ENCODE measurements around the gene CD81. TPM values are rescaled to one million over a fixed set of nuclear protein-coding genes. Genes with fewer than 3 reads are reported as not detected.
"Not testable (repeated sequence)": the region's sequence is repeated elsewhere in the genome, so short reads cannot be mapped to it uniquely, and the experiment has no call there.

The CD81 gene
- total RNA-seq, 4 donors from 2014 or later, result 327 to 576 (median 541) TPM

DNA sequence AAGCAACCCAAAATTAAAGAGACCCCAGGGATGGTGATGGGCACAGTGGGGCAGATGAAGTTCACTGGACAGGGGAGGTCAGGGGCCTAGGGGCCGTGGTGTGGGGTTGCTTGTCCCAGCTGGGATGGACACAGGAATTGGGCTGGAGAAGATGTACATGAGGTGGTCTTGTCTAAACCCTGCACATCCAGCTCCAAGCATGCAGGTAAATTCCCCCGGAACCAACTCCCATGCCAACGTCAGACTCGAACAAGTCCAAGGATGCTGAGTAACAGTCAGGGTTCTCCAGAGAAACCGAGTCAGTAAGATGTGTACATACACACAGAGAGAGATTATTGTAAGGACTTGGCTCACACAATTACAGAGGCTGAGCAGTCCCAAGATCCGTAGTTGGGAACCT lies 46.4 kb upstream of the CD81 start:
- Histone ChIP-seq H3K27ac (no peak overlapping the region), H3K27me3 (no peaks in the 10 kb centered on the region), H3K4me3 (no peak overlapping the region), H3K36me3 (no peaks in the 10 kb centered on the region), H3K4me1 (peaks cover 0 to 1% (median 0%) of the 10 kb centered on the region in 3 donors), H3K9me3 (no peaks in the 10 kb centered on the region)
- no peak for ATAC-seq
- no peak for TF ChIP-seq POLR2A (IDR thresholded peaks at IDR 0.05)
- TF ChIP-seq, protein P1, sequence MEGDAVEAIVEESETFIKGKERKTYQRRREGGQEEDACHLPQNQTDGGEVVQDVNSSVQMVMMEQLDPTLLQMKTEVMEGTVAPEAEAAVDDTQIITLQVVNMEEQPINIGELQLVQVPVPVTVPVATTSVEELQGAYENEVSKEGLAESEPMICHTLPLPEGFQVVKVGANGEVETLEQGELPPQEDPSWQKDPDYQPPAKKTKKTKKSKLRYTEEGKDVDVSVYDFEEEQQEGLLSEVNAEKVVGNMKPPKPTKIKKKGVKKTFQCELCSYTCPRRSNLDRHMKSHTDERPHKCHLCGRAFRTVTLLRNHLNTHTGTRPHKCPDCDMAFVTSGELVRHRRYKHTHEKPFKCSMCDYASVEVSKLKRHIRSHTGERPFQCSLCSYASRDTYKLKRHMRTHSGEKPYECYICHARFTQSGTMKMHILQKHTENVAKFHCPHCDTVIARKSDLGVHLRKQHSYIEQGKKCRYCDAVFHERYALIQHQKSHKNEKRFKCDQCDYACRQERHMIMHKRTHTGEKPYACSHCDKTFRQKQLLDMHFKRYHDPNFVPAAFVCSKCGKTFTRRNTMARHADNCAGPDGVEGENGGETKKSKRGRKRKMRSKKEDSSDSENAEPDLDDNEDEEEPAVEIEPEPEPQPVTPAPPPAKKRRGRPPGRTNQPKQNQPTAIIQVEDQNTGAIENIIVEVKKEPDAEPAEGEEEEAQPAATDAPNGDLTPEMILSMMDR (IDR thresholded peaks at IDR 0.05), result no peak
- no peak for TF ChIP-seq EP300 (IDR thresholded peaks at IDR 0.05)
- TF ChIP-seq POLR2AphosphoS5 (IDR thresholded peaks at IDR 0.05), result no peak
- 92% methylated on average over 5 of the region's 6 CpGs; no CpG with 5 or more reads in 1 of the 2 donors for WGBS, 2 donors (ENCODE audit: low coverage in 1 of 2)

DNA sequence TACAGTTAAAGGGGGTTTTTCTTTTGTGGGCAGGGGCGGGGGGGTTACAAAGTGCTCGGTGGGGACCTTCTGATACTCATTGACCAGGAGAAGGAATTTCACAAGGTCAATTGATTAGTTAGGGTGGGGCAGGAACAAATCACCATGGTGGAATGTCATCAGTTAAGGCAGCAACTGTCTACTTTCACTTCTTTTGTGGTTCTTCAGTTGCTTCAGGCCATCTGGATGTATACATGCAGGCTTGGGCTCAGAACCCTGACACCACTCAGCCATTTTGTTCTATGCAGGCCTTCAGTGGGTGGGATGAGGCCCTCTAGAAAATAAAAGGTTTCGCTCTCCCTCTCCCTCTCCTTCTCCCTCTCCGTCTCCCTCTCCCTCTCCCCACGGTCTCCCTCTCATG lies 45.7 kb upstream of the CD81 start:
- Histone ChIP-seq H3K27ac (no peak overlapping the region), H3K4me3 (no peak overlapping the region), H3K27me3 (no peaks in the 10 kb centered on the region), H3K36me3 (no peaks in the 10 kb centered on the region), H3K9me3 (no peaks in the 10 kb centered on the region), H3K4me1 (no peaks in the 10 kb centered on the region)
- no peak for TF ChIP-seq EP300 (IDR thresholded peaks at IDR 0.05)
- TF ChIP-seq, protein P1 (IDR thresholded peaks at IDR 0.05), result no peak
- no peak for TF ChIP-seq POLR2A (IDR thresholded peaks at IDR 0.05)
- no peak for TF ChIP-seq POLR2AphosphoS5 (IDR thresholded peaks at IDR 0.05)
- ATAC-seq, result no peak
- 94 to 100% methylated on average over 2 of the region's 5 CpGs for WGBS, 2 donors (ENCODE audit: low coverage in 1 of 2)

DNA sequence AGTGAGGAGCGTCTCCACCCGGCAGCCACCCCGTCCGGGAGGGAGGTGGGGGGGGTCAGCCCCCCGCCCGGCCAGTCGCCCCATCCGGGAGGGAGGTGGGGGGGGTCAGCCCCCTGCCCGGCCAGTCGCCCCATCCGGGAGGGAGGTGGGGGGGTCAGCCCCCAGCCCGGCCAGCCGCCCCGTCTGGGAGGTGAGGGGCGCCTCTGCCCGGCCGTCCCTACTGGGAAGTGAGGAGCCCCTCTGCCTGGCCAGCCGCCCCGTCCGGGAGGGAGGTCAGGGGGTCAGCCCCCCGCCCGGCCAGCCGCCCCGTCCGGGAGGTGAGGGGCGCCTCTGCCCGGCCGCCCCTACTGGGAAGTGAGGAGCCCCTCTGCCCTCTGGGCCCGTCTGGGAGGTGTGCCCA lies 44.5 kb upstream of the CD81 start:
- not testable (repeated sequence) for H3K4me3 ChIP-seq, H3K27ac ChIP-seq, H3K4me1 ChIP-seq, H3K36me3 ChIP-seq, H3K27me3 ChIP-seq, ATAC-seq, H3K9me3 ChIP-seq
- no CpG with 5 or more reads among the region's 29 CpGs for WGBS, 2 donors (ENCODE audit: low coverage in 1 of 2)

GRCh38 chr11:2333486-2334205 lies 43.5 kb upstream of the CD81 start:
- not testable (repeated sequence) for H3K9me3 ChIP-seq, H3K36me3 ChIP-seq, H3K4me3 ChIP-seq, H3K27ac ChIP-seq, ATAC-seq, H3K4me1 ChIP-seq, H3K27me3 ChIP-seq
- no CpG with 5 or more reads among the region's 4 CpGs for WGBS, 2 donors (ENCODE audit: low coverage in 1 of 2)

GRCh38 chr11:2335286-2335685 lies 41.8 kb upstream of the CD81 start:
- H3K9me3 ChIP-seq, H3K27ac ChIP-seq, H3K27me3 ChIP-seq, H3K4me3 ChIP-seq, H3K4me1 ChIP-seq, ATAC-seq, H3K36me3 ChIP-seq: not testable (repeated sequence)
- WGBS, 2 donors (ENCODE audit: low coverage in 1 of 2), result 91 to 93% methylated on average over 7 to 12 of the region's 18 CpGs

DNA sequence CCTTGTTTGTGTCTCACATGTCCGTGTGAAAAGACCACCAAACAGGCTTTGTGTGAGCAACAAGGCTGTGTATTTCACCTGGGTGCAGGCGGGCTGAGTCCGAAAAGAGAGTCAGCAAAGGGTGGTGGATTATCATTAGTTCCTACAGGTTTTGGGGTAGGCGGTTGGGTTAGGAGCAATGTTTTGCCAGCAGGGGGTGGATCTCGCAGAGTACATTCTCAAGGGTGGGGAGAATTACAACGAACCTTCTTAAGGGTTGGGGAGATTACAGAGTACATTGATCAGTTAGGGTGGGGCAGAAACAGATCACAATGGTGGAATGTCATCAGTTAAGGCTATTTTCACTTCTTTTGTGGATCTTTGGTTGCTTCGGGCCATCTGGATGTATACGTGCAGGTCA lies 38.4 kb upstream of the CD81 start:
- H3K27ac ChIP-seq, ATAC-seq, H3K4me1 ChIP-seq, H3K9me3 ChIP-seq, H3K27me3 ChIP-seq, H3K36me3 ChIP-seq, H3K4me3 ChIP-seq: not testable (repeated sequence)
- 14 to 84% methylated on average over 2 to 8 of the region's 8 CpGs for WGBS, 2 donors (ENCODE audit: low coverage in 1 of 2)

GRCh38 chr11:2342557-2342956 lies 34.6 kb upstream of the CD81 start:
- 100% methylated on average over 1 of the region's 3 CpGs; no CpG with 5 or more reads in 1 of the 2 donors for WGBS, 2 donors (ENCODE audit: low coverage in 1 of 2)
- Histone ChIP-seq H3K36me3 (no peaks in the 10 kb centered on the region), H3K27me3 (no peaks in the 10 kb centered on the region), H3K27ac (no peak overlapping the region), H3K4me1 (no peaks in the 10 kb centered on the region), H3K4me3 (no peak overlapping the region), H3K9me3 (no peaks in the 10 kb centered on the region)
- ATAC-seq, result no peak
- TF ChIP-seq, protein P1 (IDR thresholded peaks at IDR 0.05), result no peak
- no peak for TF ChIP-seq EP300 (IDR thresholded peaks at IDR 0.05)

Measured in gastroesophageal sphincter (tissue), 4 donors.